Lower lobe of right lung (tissue), 2 donors: ENCODE data around the gene ZNF700. TPM values are rescaled to one million over a fixed set of nuclear protein-coding genes. Genes with fewer than 3 reads are reported as not detected.
A peak's percentile ranks its signal among the peaks of the same experiment; 100 is the strongest.
"Not testable (repeated sequence)": the region's sequence is repeated elsewhere in the genome, so short reads cannot be mapped to it uniquely, and the experiment has no call there.

Experiments used
- ATAC-seq, 2 donors: fragments of 200-7000 bp; cut with Tn5 transposase; one replicate each; pipeline ENCODE4 v1.9.1; 2020 to 2022; ENCODE audit warnings: mild to moderate bottlenecking in 2 of 2, moderate library complexity in 2 of 2
- DNase-seq: peaks from one replicate; pipeline ENCODE4 v3.0.0-alpha.2; 2020
- H3K27ac ChIP-seq: fragments of 200-600 bp; one replicate; pipeline ENCODE4 v1.8.0; 2022
- H3K27me3 ChIP-seq: fragments of 200-600 bp; one replicate; pipeline ENCODE4 v1.8.0; 2022; ENCODE audit warnings: low read depth
- H3K36me3 ChIP-seq: fragments of 200-600 bp; one replicate; pipeline ENCODE4 v1.8.0; 2022; ENCODE audit warnings: mild to moderate bottlenecking
- H3K4me1 ChIP-seq: fragments of 200-600 bp; one replicate; pipeline ENCODE4 v1.8.0; 2022
- H3K4me3 ChIP-seq: fragments of 200-600 bp; one replicate; pipeline ENCODE4 v1.8.0; 2022; ENCODE audit warnings: mild to moderate bottlenecking
- H3K9me3 ChIP-seq: fragments of 200-600 bp; one replicate; pipeline ENCODE4 v1.8.0; 2022
- CTCF ChIP-seq: fragments of 200-600 bp; IDR thresholded peaks from one replicate; pipeline ENCODE4 v1.8.0; 2022; ENCODE audit warnings: antibody characterized with exemption, mild to moderate bottlenecking
- intact Hi-C: fragments of 100-400 bp; cut with DNase I; formaldehyde crosslinking; loops from one replicate; pipeline ENCODE4 v1.11.0; 2022
- total RNA-seq: library from RNA; stranded (reverse); fragmentation: NEBNext Ultra II Directional; extraction: Animal tissue kit (Norgen Biotek cat#: 25700); gene quantifications from one replicate; pipeline ENCODE4 v1.2.1, GENCODE V29; 2021
- donor health status: DM: no; HTN: yes; CAD: no; lungs with severe emphysema.

Gene ZNF700
- total RNA-seq, 1 donor from 2014 or later, result 13.4 TPM

- Histone ChIP-seq H3K27ac (no peak overlapping the region), H3K36me3 (peaks cover 19% of the 10 kb centered on the region), H3K9me3 (peaks cover 84% of the 10 kb centered on the region), H3K27me3 (no peaks in the 10 kb centered on the region), H3K4me1 (no peaks in the 10 kb centered on the region), H3K4me3 (no peak overlapping the region)
- intact Hi-C loops, result no loop called here
- ATAC-seq (no peak), DNase-seq (no peak)
- TF ChIP-seq CTCF, result no peak
These were observed 19.0 kb upstream of the ZNF700 start for GRCh38 chr19:11905928-11906327.

GRCh38 chr19:11911937-11912336, 13.0 kb upstream of the ZNF700 start:
- H3K4me1 ChIP-seq, H3K36me3 ChIP-seq, H3K4me3 ChIP-seq, H3K27me3 ChIP-seq, H3K27ac ChIP-seq, ATAC-seq, intact Hi-C loops, DNase-seq: not testable (repeated sequence)
- H3K9me3 ChIP-seq, result peaks cover 72% of the 10 kb centered on the region

- ATAC-seq, intact Hi-C loops, DNase-seq, H3K4me3 ChIP-seq, H3K4me1 ChIP-seq, H3K27me3 ChIP-seq, H3K36me3 ChIP-seq, H3K27ac ChIP-seq: not testable (repeated sequence)
- peaks cover 46% of the 10 kb centered on the region for H3K9me3 ChIP-seq
These were observed 10.4 kb upstream of the ZNF700 start for GRCh38 chr19:11914417-11915051.

GRCh38 chr19:11921852-11922495, 2.9 kb upstream of the ZNF700 start:
- DNase-seq, result no peak
- no peak for TF ChIP-seq CTCF
- Histone ChIP-seq H3K9me3 (no peaks in the 10 kb centered on the region), H3K36me3 (no peaks in the 10 kb centered on the region), H3K4me1 (peaks cover 20% of the 10 kb centered on the region), H3K27me3 (no peaks in the 10 kb centered on the region), H3K27ac (no peak overlapping the region), H3K4me3 (no peak overlapping the region)
- ATAC-seq, result no peak
- intact Hi-C loops, result no loop called here

- Histone ChIP-seq H3K27ac (peak overlapping the region; percentile 97), H3K4me1 (peaks cover 20% of the 10 kb centered on the region), H3K4me3 (peak overlapping the region; percentile 94)
- ATAC-seq, intact Hi-C loops, H3K36me3 ChIP-seq, H3K27me3 ChIP-seq, DNase-seq, H3K9me3 ChIP-seq: not testable (repeated sequence)
These were observed 812 bp downstream of the ZNF700 start for GRCh38 chr19:11925651-11926187.

GRCh38 chr19:11927227-11927626, 2.3 kb downstream of the ZNF700 start:
- no peak for TF ChIP-seq CTCF
- intact Hi-C loops, result no loop called here

GRCh38 chr19:11931051-11931450, 6.1 kb downstream of the ZNF700 start:
- TF ChIP-seq CTCF, result no peak
- Histone ChIP-seq H3K27me3 (no peaks in the 10 kb centered on the region), H3K4me1 (peaks cover 5% of the 10 kb centered on the region), H3K36me3 (no peaks in the 10 kb centered on the region), H3K9me3 (peaks cover 22% of the 10 kb centered on the region), H3K27ac (no peak overlapping the region), H3K4me3 (no peak overlapping the region)
- no peak for DNase-seq
- no peak for ATAC-seq
- intact Hi-C loops, result no loop called here

More at GRCh38 chr19:11927227-11927626, 2.3 kb downstream of the ZNF700 start:
- Histone ChIP-seq H3K4me1 (peaks cover 20% of the 10 kb centered on the region), H3K27me3 (no peaks in the 10 kb centered on the region), H3K9me3 (peaks cover 4% of the 10 kb centered on the region), H3K4me3 (no peak overlapping the region), H3K27ac (no peak overlapping the region), H3K36me3 (no peaks in the 10 kb centered on the region)
- no peak for ATAC-seq
- DNase-seq, result no peak
